K562 (cell line): Measurements from ENCODE around the gene MAP3K7. TPM values are rescaled to one million over a fixed set of nuclear protein-coding genes. Genes with fewer than 3 reads are reported as not detected.

Experiments
- ATAC-seq: fragments of 200-7000 bp; cut with Tn5 transposase; 3 replicates; pipeline ENCODE4 v1.9.1; 2020; ENCODE audit warnings: moderate library complexity
- BruUV-seq: library from RNA; stranded (reverse); fragments of 400-500 nt; replicated peaks from 2 replicates; lab custom pipeline; 2021; lab: Mats Ljungman, UMichigan
- CTCF ChIA-PET: fragments of 300-600 bp; formaldehyde crosslinking; extraction: SDS; loops from one replicate; lab custom pipeline; 2021; ENCODE audit warnings: low intra/inter-chr PET ratio; lab: Yijun Ruan, JAX
- POLR2A ChIA-PET: fragments of 300-600, 350-650 bp; sonication (Branson Sonifier 250); formaldehyde crosslinking; extraction: SDS; loops from one replicate; lab custom pipeline; 2021; ENCODE audit warnings: antibody characterized with exemption, inconsistent platforms; lab: Yijun Ruan, JAX
- DNase-seq, 4 experiments: peaks; one replicate each; pipeline versions ENCODE4 v3.0.0 to v3.0.0-alpha.2; 2011 to 2018; ENCODE audit warnings: low spot score in 3 of 4, mixed read lengths in 3 of 4; ENCODE audit errors: extremely low read depth in 1 of 4
- FAIRE-seq: peaks from 2 replicates; lab custom pipeline; 2011; peaks lifted over from hg19 to GRCh38; lab: Jason Lieb, UNC
- H2AFZ ChIP-seq: 2 replicates; pipeline ENCODE4 v1.6.0; 2011; ENCODE audit warnings: low read depth, low read length, control low read depth, inconsistent platforms
- H3K27ac ChIP-seq: fragments of 200-600 bp; 3 replicates; pipeline ENCODE4 v1.8.0; 2011; ENCODE audit warnings: low read depth, mild to moderate bottlenecking, control low read depth, inconsistent platforms, low read length, moderate library complexity, mixed read lengths; ENCODE audit errors: extremely low read depth
- H3K27me3 ChIP-seq, 2 experiments: fragments of 300-600 bp in 1 of 2; 2 replicates in 1 of 2; 3 replicates in 1 of 2; pipeline versions ENCODE4 v1.6.0 to v1.8.0; 2011; ENCODE audit warnings: inconsistent platforms in 2 of 2, low read length in 2 of 2, mild to moderate bottlenecking in 1 of 2, mixed read lengths in 1 of 2, moderate library complexity in 1 of 2; ENCODE audit not compliant: control insufficient read depth in 2 of 2, insufficient read depth in 2 of 2
- H3K36me3 ChIP-seq: fragments of 300-600 bp; 3 replicates; pipeline ENCODE4 v1.8.0; 2011; ENCODE audit warnings: mild to moderate bottlenecking, low read length, inconsistent platforms; ENCODE audit not compliant: control insufficient read depth, insufficient read depth
- H3K4me1 ChIP-seq, 2 experiments: fragments of 200-600 bp in 1 of 2; replicated peaks in 1 of 2; 2 replicates in 1 of 2; 3 replicates in 1 of 2; pipeline versions ENCODE4 v1.5.1 to v1.8.0; 2011; ENCODE audit warnings: inconsistent platforms in 2 of 2, low read length in 2 of 2, mild to moderate bottlenecking in 1 of 2, mixed read lengths in 1 of 2, moderate library complexity in 1 of 2; ENCODE audit not compliant: control insufficient read depth in 2 of 2, insufficient read depth in 2 of 2
- H3K4me2 ChIP-seq: 2 replicates; pipeline ENCODE4 v1.6.1; 2011; ENCODE audit warnings: low read length, control low read depth, inconsistent platforms, mixed read lengths; ENCODE audit not compliant: insufficient read depth
- H3K4me3 ChIP-seq: fragments of 200-600 bp; sonication (generic), shearing (Covaris generic); 2 replicates; pipeline ENCODE4 v1.5.1; 2016; ENCODE audit warnings: control low read depth, inconsistent platforms
- H3K79me2 ChIP-seq: fragments of 200-600 bp; 3 replicates; pipeline ENCODE4 v1.8.0; 2011; ENCODE audit warnings: low read length, inconsistent platforms; ENCODE audit not compliant: control insufficient read depth, insufficient read depth
- H3K9ac ChIP-seq, 2 experiments: 2 replicates each; pipeline versions ENCODE4 v1.6.0 to v1.6.1; 2011; ENCODE audit warnings: low read depth in 2 of 2, low read length in 2 of 2, control low read depth in 1 of 2, inconsistent platforms in 1 of 2, mild to moderate bottlenecking in 1 of 2, mixed read lengths in 1 of 2; ENCODE audit not compliant: insufficient read depth in 1 of 2
- H3K9me1 ChIP-seq: one replicate; pipeline ENCODE4 v1.6.0; 2011; ENCODE audit warnings: inconsistent platforms, mild to moderate bottlenecking, low read length, moderate library complexity; ENCODE audit not compliant: control insufficient read depth, insufficient read depth
- H3K9me3 ChIP-seq: replicated peaks from 2 replicates; pipeline ENCODE4 v1.5.1; 2011; ENCODE audit warnings: low read depth, low read length, inconsistent platforms; ENCODE audit not compliant: control insufficient read depth, insufficient read depth
- H4K20me1 ChIP-seq: replicated peaks from 2 replicates; pipeline ENCODE4 v1.6.1; 2011; ENCODE audit warnings: low read length, inconsistent platforms, mixed read lengths; ENCODE audit not compliant: control insufficient read depth, insufficient read depth
- ARHGAP35 ChIP-seq: fragments of 450-650 bp; IDR thresholded peaks from 2 replicates; pipeline ENCODE4 v1.6.1; 2018; ENCODE audit not compliant: partially characterized antibody
- CCNT2 ChIP-seq: IDR thresholded peaks from 2 replicates; pipeline ENCODE4 v1.6.1; 2011; ENCODE audit warnings: borderline replicate concordance, low read depth, mild to moderate bottlenecking, moderate library complexity, mixed read lengths, low read length; ENCODE audit not compliant: insufficient read length; ENCODE audit errors: extremely low read depth
- CGGBP1 ChIP-seq: fragments of 250-450 bp; sonication (Bioruptor Pico); IDR thresholded peaks from 2 replicates; pipeline ENCODE4 v1.9.0; 2021; ENCODE audit warnings: mild to moderate bottlenecking
- KDM5B ChIP-seq: fragments of 200-600 bp; sonication (generic); IDR thresholded peaks from 2 replicates; pipeline ENCODE4 v1.6.1; 2012; ENCODE audit warnings: low read depth, mild to moderate bottlenecking, moderate library complexity, low read length, control low read depth, inconsistent platforms; ENCODE audit not compliant: insufficient replicate concordance
- NFE2L1 ChIP-seq: fragments of 450-650 bp; IDR thresholded peaks from 2 replicates; pipeline ENCODE4 v1.6.1; 2016; ENCODE audit warnings: missing genetic modification characterization, low read depth, mild to moderate bottlenecking, missing compliant biosample characterization, moderate library complexity, borderline replicate concordance
- RBM17 ChIP-seq: fragments of 200-400 bp; formaldehyde crosslinking; IDR thresholded peaks from 2 replicates; pipeline ENCODE4 v1.6.1; 2017; ENCODE audit warnings: low read depth, mild to moderate bottlenecking, low read length, borderline replicate concordance
- SUPT5H ChIP-seq: fragments of 450-650 bp; IDR thresholded peaks from 2 replicates; pipeline ENCODE4 v1.6.1; 2016
- TAF7 ChIP-seq: fragments of 450-650 bp; IDR thresholded peaks from 2 replicates; pipeline ENCODE4 v1.6.1; 2016; ENCODE audit warnings: missing genetic modification characterization, missing compliant biosample characterization
- TEAD4 ChIP-seq, 2 experiments: sonication (generic) in 1 of 2; formaldehyde crosslinking in 1 of 2; IDR thresholded peaks; 2 replicates each; pipeline versions ENCODE4 v1.6.1 to v1.8.0; 2012 to 2022; ENCODE audit warnings: borderline replicate concordance in 1 of 2, inconsistent platforms in 1 of 2, low read length in 1 of 2, mild to moderate bottlenecking in 1 of 2, missing genetic modification reagents in 1 of 2
- UBTF ChIP-seq, 2 experiments: IDR thresholded peaks; 2 replicates each; pipeline ENCODE4 v1.6.1; 2012; ENCODE audit warnings: improper control_type of control experiment in 2 of 2, low read depth in 2 of 2, low read length in 2 of 2, borderline replicate concordance in 1 of 2
- ZNF511 ChIP-seq: sonication (generic); formaldehyde crosslinking; IDR thresholded peaks from 2 replicates; pipeline ENCODE4 v1.8.0; 2022; ENCODE audit warnings: mild to moderate bottlenecking, missing genetic modification reagents
- WGBS: fragments of 100-300 bp; shearing (Covaris generic); methylation state at CpG from one replicate; pipeline ENCODE4 v1.1.6; 2016; ENCODE audit warnings: low coverage, mixed read lengths; ENCODE audit not compliant: insufficient coverage; ENCODE audit errors: missing lambda C conversion rate; 5-methylcytosine and 5-hydroxymethylcytosine counted together
- in situ Hi-C: fragments of 300-500 bp; cut with MboI; formaldehyde crosslinking; loops from 4 replicates; pipeline ENCODE4 v1.15.0; 2018; ENCODE audit warnings: inconsistent platforms, mixed read lengths
- intact Hi-C: fragments of 100-400 bp; cut with micrococcal nuclease; formaldehyde crosslinking; loops from 2 replicates; pipeline ENCODE4 v1.14.2; 2022
- polyA plus RNA-seq, 8 experiments: library from polyadenylated mRNA; depleted of rRNA in 4 of 8; stranded (reverse) in 5 of 8; unstranded in 3 of 8; fragments of >200 nt; fragmentation: Nextera tagmentation in 2 of 8; fragmentation: Illumina TruSeq in 1 of 8; extraction: Ambion mirVana in 2 of 8; extraction: Trizol in 1 of 8; gene quantifications; 2 replicates each; pipeline versions ENCODE4 v1.2.1 to v1.2.3, GENCODE V29; 2011 to 2014; ENCODE audit warnings: inconsistent platforms in 1 of 8, missing spikeins in 1 of 8
- total RNA-seq, 7 experiments: library from RNA; depleted of rRNA in 6 of 7; stranded (reverse); fragments of >200 nt in 6 of 7; fragmentation: Illumina TruSeq in 2 of 7; extraction: Trizol in 2 of 7; gene quantifications; 2 replicates each; pipeline versions ENCODE4 v1.2.1 to v1.2.3, GENCODE V29; 2011 to 2021; ENCODE audit warnings: low replicate concordance in 1 of 7
- TF ChIP-seq, protein P1 (sequence below): fragments of 450-650 bp; IDR thresholded peaks from 2 replicates; pipeline ENCODE4 v1.6.1; 2016

The MAP3K7 gene
- total and polyA plus RNA-seq, 9 of the 15 experiments (the other 6 are each of a cell fraction or from before 2014, with no cell fraction given) = 13.4 to 60.9 (median 34.8) TPM

DNA sequence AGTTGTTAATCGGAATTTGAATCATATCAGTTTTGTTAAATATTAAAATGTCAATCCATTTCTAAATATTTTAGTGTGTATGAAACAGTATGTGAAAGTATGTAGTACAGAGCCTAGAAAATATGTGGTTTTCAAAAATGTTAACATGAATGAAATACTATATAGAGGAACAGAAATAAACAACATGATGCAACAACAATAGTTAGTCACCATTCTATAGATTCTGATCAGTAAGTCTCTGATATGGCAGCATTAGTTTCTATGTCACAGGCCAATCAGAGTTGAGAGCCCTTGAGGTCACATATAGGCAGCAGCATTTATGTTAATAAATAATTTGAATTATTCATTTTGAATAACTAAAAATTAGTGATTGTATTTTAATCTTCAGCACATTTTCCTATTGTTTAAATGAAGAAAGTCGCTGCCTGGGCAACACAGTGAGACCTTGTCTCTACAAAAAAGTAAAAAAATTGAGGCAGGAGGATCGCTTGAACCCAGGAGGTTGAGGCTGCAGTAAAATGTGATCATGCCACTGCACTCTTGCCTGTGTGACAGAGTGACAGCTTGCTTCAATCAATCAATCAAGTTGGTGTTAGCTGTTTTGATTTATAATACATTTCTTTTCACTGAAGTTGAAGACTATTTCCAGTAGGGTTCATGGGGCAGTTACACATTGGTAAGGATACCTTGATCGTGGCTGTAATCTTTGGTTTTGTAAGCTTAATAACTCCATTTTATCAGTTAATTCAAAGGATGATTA lies 11.5 kb upstream of the MAP3K7 start (continued):
- no peak for TF ChIP-seq UBTF (IDR thresholded peaks at IDR 0.05; ENCODE audit: borderline replicate concordance in 1 of 2, low read depth in 2 of 2, low read length in 2 of 2)

DNA sequence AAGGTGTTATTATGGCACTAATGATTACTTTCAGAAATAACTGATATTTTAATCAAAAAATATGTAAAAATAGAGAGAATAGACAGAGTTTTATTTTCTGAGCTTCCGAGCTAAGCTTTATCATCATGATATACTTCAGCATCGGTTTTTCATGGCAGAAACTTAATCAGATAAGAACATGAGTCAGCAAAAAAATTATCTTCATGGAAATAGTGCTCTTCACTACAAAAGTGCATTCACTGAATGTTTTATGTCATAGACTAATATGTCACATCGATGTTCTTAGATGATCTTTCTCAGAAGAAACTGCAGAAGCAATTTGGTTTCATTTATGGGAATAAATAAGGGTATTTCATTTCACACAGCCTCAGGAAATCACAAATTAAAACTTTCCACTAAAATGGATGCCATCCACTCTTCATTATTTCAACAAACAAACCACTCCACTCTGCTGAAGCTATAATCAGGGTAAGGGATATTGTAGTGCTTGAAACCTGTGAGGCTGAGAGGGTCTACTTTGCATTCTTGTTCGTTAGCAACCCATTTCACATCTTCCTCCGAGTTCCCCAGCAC lies 10.2 kb upstream of the MAP3K7 start:
- in situ Hi-C loops = no loop called here
- FAIRE-seq (no peak), ATAC-seq (peak; percentile 29; the same call in 1 of the 3 replicates), DNase-seq (no peak)
- CTCF ChIA-PET = no interaction called here
- Histone ChIP-seq H2AFZ (peak overlapping the region; percentile 66), H3K27ac (peak overlapping the region; percentile 32; the same call in 1 of the 3 replicates), H3K9ac (no peak overlapping the region), H3K4me1 (peaks cover 0 to 26% of the 10 kb centered on the region in 2 experiments; a peak in 3 of 5 replicates), H3K79me2 (no peaks in the 10 kb centered on the region), H3K36me3 (no peaks in the 10 kb centered on the region), H3K9me3 (no peaks in the 10 kb centered on the region), H3K9me1 (no peaks in the 10 kb centered on the region), H4K20me1 (no peaks in the 10 kb centered on the region), H3K4me3 (no peak overlapping the region), H3K4me2 (peak overlapping the region; percentile 17; the same call in 1 of the 2 replicates), H3K27me3 (no peaks in the 10 kb centered on the region)
- no TSS peak for BruUV-seq
- intact Hi-C loops = no loop called here
- POLR2A ChIA-PET = interaction anchor here (1.0 to 1.6 kb wide), 2 partner anchors 8 to 10 kb away, joined by 3 to 9 read pairs; partner anchors contain the start of gene MAP3K7
- WGBS = 13% methylated on average over 5 of the region's 5 CpGs
- TF ChIP-seq KDM5B (no peak), TAF7 (tag) (no peak), NFE2L1 (tag) (peak; percentile 93), CCNT2 (peak; percentile 29), SUPT5H (no peak), CGGBP1 (CRISPR knock-in tag) (no peak), RBM17 (no peak), TEAD4 (IDR thresholded peaks at IDR 0.05; ENCODE audit: low read length) (no peak; the same call in 1 of the 2 replicates), TEAD4 (CRISPR knock-in tag; IDR thresholded peaks at IDR 0.05; ENCODE audit: borderline replicate concordance) (no peak), ARHGAP35 (no peak), ZNF511 (no peak)
- TF ChIP-seq, protein P1, sequence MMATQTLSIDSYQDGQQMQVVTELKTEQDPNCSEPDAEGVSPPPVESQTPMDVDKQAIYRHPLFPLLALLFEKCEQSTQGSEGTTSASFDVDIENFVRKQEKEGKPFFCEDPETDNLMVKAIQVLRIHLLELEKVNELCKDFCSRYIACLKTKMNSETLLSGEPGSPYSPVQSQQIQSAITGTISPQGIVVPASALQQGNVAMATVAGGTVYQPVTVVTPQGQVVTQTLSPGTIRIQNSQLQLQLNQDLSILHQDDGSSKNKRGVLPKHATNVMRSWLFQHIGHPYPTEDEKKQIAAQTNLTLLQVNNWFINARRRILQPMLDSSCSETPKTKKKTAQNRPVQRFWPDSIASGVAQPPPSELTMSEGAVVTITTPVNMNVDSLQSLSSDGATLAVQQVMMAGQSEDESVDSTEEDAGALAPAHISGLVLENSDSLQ = no peak
